Osteocyte (in vitro differentiated cells): ENCODE data around the gene DISP3. TPM values are rescaled to one million over a fixed set of nuclear protein-coding genes. Genes with fewer than 3 reads are reported as not detected.

Experiments used
- DNase-seq: peaks from one replicate; pipeline ENCODE4 v3.0.0; 2021; ENCODE audit warnings: mixed read lengths; ENCODE audit not compliant: unreplicated experiment; ENCODE audit errors: extremely low spot score
- H3K27ac Mint-ChIP-seq: one replicate; pipeline ENCODE4 v1.8.0; 2021; ENCODE audit warnings: mild to moderate bottlenecking, mixed read lengths; ENCODE audit not compliant: unreplicated experiment
- H3K27me3 Mint-ChIP-seq: one replicate; pipeline ENCODE4 v1.8.0; 2021; ENCODE audit warnings: mixed read lengths; ENCODE audit not compliant: unreplicated experiment
- H3K36me3 Mint-ChIP-seq: one replicate; pipeline ENCODE4 v1.8.0; 2021; ENCODE audit warnings: mixed read lengths; ENCODE audit not compliant: unreplicated experiment
- H3K4me1 Mint-ChIP-seq: one replicate; pipeline ENCODE4 v1.8.0; 2021; ENCODE audit warnings: mixed read lengths; ENCODE audit not compliant: unreplicated experiment
- H3K4me3 Mint-ChIP-seq: one replicate; pipeline ENCODE4 v1.8.0; 2021; ENCODE audit warnings: mild to moderate bottlenecking, moderate library complexity, mixed read lengths; ENCODE audit not compliant: unreplicated experiment
- H3K9me3 Mint-ChIP-seq: one replicate; pipeline ENCODE4 v1.8.0; 2021; ENCODE audit warnings: mixed read lengths; ENCODE audit not compliant: unreplicated experiment
- total RNA-seq: library from RNA; stranded (reverse); gene quantifications from 2 replicates; pipeline ENCODE4 v1.2.1, GENCODE V29; 2021
- TF ChIP-seq, protein P1 (sequence below): fragments of 200-600 bp; sonication (generic); IDR thresholded peaks from 2 replicates; pipeline ENCODE4 v1.5.0; 2021; ENCODE audit warnings: antibody characterized with exemption, mild to moderate bottlenecking, moderate library complexity

Gene DISP3
- total RNA-seq, 1 donor from 2014 or later: 0.43 TPM

DNA sequence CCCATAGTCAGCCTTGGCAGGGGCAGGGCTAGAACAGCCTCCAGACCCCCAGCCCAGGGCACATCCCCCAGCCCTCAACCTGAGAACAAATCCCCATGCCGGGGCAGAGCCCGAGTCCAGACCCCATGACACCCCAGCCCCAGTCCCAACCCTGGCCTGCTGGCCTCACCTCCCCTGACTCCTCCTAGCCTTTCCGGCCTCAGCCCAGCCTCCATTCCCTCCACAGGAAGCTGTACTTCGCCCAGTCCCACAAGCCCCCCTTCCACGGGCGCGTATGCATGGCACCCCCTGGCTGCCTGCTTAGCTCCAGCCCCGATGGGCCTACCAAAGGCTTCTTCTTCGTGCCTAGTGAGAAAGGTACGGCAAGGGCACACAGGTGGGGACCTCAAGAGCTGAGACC, 50.4 kb downstream of the DISP3 start:
- Mint-ChIP-seq H3K36me3 (no peaks in the 10 kb centered on the region), H3K9me3 (no peaks in the 10 kb centered on the region), H3K4me3 (no peak overlapping the region), H3K4me1 (no peaks in the 10 kb centered on the region), H3K27ac (no peak overlapping the region), H3K27me3 (no peaks in the 10 kb centered on the region)
- no peak for DNase-seq
- TF ChIP-seq, protein P1, sequence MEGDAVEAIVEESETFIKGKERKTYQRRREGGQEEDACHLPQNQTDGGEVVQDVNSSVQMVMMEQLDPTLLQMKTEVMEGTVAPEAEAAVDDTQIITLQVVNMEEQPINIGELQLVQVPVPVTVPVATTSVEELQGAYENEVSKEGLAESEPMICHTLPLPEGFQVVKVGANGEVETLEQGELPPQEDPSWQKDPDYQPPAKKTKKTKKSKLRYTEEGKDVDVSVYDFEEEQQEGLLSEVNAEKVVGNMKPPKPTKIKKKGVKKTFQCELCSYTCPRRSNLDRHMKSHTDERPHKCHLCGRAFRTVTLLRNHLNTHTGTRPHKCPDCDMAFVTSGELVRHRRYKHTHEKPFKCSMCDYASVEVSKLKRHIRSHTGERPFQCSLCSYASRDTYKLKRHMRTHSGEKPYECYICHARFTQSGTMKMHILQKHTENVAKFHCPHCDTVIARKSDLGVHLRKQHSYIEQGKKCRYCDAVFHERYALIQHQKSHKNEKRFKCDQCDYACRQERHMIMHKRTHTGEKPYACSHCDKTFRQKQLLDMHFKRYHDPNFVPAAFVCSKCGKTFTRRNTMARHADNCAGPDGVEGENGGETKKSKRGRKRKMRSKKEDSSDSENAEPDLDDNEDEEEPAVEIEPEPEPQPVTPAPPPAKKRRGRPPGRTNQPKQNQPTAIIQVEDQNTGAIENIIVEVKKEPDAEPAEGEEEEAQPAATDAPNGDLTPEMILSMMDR: no peak

DNA sequence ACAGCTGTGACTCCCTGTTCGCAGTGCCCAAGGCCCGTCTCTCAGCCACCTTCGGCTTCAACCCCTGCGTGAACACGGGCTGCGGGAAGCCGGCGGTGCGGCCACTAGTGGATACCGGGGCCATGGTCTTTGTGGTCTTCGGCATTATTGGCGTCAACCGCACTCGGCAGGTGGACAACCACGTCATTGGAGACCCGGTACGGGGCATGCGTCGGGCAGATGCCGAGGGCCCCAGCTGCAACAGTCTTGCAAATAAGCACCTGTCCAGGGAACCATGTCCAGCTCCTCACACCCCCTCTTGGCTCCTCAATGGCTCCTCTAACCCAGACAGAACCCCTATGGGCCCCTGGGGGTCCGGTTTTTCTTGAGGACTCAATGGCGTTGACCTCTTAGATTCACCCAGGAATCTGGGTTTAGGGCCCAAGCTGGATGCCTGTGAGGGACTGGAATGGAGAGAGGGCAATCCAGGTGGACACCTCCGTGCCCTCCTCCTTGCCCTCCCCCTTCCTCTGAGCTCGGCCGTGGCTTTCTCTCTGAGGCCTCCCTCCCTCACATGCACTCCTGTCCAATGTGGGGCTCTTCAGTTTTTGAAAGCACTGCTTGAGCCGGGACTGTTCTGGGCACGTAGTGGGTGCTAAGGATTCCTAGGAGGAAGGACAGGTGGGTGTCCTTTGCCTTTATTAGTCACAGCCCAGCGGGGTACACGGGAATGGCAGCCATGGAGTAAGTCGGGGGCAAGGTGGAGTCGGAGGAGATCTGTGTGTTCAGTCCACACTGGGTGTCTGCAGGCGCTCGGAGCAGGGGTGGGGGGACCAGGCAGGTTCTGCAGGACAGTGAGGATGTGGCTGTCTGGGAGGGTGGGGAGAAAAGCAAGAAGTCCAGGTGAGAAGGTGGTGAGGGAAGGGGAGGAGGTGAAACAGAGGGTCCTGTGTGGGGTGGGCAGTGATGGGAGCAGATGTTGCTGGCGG, 51.1 kb downstream of the DISP3 start:
- Mint-ChIP-seq H3K27me3 (no peaks in the 10 kb centered on the region), H3K4me3 (no peak overlapping the region), H3K4me1 (no peaks in the 10 kb centered on the region), H3K9me3 (no peaks in the 10 kb centered on the region), H3K27ac (no peak overlapping the region), H3K36me3 (no peaks in the 10 kb centered on the region)
- TF ChIP-seq, protein P1: no peak
- DNase-seq: no peak

DNA sequence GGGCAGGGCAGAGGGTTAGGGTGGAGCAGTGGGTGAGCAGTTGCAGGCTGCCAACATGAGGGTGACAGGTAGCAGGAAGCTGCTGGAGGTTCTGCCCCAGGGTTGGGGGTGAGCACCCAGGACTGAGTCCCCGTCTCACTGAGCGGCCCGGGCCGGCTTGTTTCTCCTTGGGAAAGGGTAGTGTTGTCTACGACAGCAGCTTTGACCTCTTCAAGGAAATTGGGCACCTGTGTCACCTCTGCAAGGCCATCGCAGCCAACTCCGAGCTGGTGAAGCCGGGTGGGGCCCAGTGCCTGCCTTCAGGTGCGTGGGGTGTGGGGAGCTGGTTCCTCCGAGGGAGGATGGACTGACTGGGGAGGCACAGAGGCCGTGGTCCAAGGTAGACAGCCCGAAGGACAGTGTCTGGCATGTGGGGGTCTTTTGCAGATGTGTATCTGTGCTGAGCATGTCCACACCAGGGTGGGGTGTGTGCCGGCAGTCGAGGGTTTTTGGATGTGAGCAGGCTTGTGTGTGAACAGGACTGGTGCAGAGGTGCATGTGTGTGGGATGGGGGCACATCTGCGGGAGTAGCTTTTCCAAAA, 51.9 kb downstream of the DISP3 start:
- Mint-ChIP-seq H3K27me3 (no peaks in the 10 kb centered on the region), H3K4me1 (no peaks in the 10 kb centered on the region), H3K4me3 (no peak overlapping the region), H3K27ac (no peak overlapping the region), H3K9me3 (no peaks in the 10 kb centered on the region), H3K36me3 (no peaks in the 10 kb centered on the region)
- DNase-seq: no peak
- TF ChIP-seq, protein P1: no peak

DNA sequence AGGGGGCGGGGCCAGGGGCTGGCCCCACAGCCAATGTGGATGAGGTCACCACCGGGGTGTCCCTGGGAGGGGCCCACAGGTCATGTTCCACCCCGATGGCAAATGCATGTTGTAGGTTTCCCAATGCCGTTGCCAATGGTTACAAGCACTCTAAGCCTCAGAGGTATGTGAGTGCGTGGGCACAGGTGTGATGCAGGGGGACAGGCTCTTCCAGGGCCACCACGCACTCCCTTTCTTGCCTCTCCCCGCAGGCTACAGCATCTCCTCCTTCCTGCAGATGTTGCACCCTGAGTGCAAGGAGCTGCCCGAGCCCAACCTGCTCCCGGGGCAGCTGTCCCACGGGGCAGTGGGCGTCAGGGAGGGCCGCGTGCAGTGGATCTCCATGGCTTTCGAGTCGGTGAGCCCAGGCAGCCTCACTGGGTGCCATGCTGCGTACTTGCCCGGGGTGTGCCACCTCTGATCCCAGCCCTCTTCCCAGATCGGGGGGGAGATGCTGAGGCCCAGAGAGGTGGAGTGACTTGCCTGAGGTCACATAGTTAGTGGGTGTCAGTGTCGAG, 52.4 kb downstream of the DISP3 start:
- no peak overlapping the region for H3K27ac Mint-ChIP-seq
- no peaks in the 10 kb centered on the region for H3K27me3 Mint-ChIP-seq
- H3K9me3 Mint-ChIP-seq: no peaks in the 10 kb centered on the region
- no peak overlapping the region for H3K4me3 Mint-ChIP-seq
- no peak for DNase-seq
- no peaks in the 10 kb centered on the region for H3K4me1 Mint-ChIP-seq
- H3K36me3 Mint-ChIP-seq: no peaks in the 10 kb centered on the region
- TF ChIP-seq, protein P1: no peak

DNA sequence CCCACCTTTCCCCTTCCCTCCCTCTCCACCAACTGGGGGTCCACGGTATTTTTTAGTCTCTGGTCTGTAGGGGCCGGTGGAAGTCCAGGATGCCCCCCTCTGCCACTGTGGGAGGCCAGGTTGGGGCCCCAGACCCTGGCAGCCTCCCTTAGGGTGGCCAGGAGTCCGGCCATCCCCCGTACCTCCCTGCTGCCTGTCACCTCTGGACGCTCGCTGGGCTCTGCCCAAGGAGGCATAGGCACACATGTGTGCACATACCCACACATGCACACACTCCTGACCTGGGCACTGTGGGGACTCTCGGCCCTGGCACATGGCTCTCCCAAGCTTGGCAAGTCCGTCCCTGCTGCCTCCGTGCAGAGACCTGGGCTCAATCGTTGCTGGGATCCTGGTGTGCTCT, 53.0 kb downstream of the DISP3 start:
- Mint-ChIP-seq H3K36me3 (no peaks in the 10 kb centered on the region), H3K27ac (no peak overlapping the region), H3K27me3 (no peaks in the 10 kb centered on the region), H3K4me3 (no peak overlapping the region), H3K9me3 (no peaks in the 10 kb centered on the region), H3K4me1 (no peaks in the 10 kb centered on the region)
- TF ChIP-seq, protein P1: no peak
- DNase-seq: no peak
